Breast epithelium (tissue), 4 donors: ENCODE results near the gene WNT8A. TPM values are rescaled to one million over a fixed set of nuclear protein-coding genes. Genes with fewer than 3 reads are reported as not detected.

Experiments
- DNase-seq, 2 donors: peaks; one replicate each; pipeline ENCODE4 v3.0.0-alpha.2; 2019; ENCODE audit warnings: low spot score in 2 of 2
- H3K27ac ChIP-seq, 2 donors: fragments of 200-600 bp; sonication (generic) in 1 of 2; one replicate each; pipeline ENCODE4 v1.5.1; 2016 to 2019; ENCODE audit warnings: mild to moderate bottlenecking in 1 of 2
- H3K27me3 ChIP-seq, 2 donors: fragments of 200-600 bp; sonication (generic) in 1 of 2; one replicate each; pipeline versions ENCODE4 v1.5.1 to v1.6.0; 2017 to 2019; ENCODE audit warnings: control low read depth in 1 of 2, mild to moderate bottlenecking in 1 of 2
- H3K36me3 ChIP-seq: fragments of 200-600 bp; one replicate; pipeline ENCODE4 v1.5.1; 2019
- H3K4me1 ChIP-seq, 2 donors: fragments of 200-600 bp; sonication (generic); one replicate each; pipeline ENCODE4 v1.5.1; 2016 to 2019; ENCODE audit warnings: control low read depth in 1 of 2
- H3K4me3 ChIP-seq, 3 donors: fragments of 200-600 bp; sonication (generic); 1 replicate in 2 of 3; 2 replicates in 1 of 3; pipeline ENCODE4 v1.5.1; 2016 to 2019; ENCODE audit warnings: mild to moderate bottlenecking in 3 of 3, moderate library complexity in 2 of 3
- H3K9me3 ChIP-seq, 2 donors: fragments of 200-600 bp; sonication (generic) in 1 of 2; one replicate each; pipeline ENCODE4 v1.5.1; 2016 to 2019; ENCODE audit warnings: control low read depth in 1 of 2
- POLR2A ChIP-seq: fragments of 450-650 bp; IDR thresholded peaks from one replicate; pipeline ENCODE4 v1.6.1; 2016; ENCODE audit warnings: antibody characterized with exemption, mild to moderate bottlenecking, moderate library complexity
- POLR2AphosphoS5 ChIP-seq, 3 donors: sonication (generic); formaldehyde crosslinking; IDR thresholded peaks; one replicate each; pipeline ENCODE4 v1.6.1; 2017; ENCODE audit warnings: antibody characterized with exemption in 3 of 3
- intact Hi-C: fragments of 100-400 bp; cut with DNase I; formaldehyde crosslinking; loops from one replicate; pipeline ENCODE4 v1.15.1; 2023; ENCODE audit warnings: low total_unique reads
- total RNA-seq, 3 donors: library from RNA; depleted of rRNA; stranded (reverse); fragments of >200 nt; gene quantifications; one replicate each; pipeline ENCODE4 v1.1.0, GENCODE V29; 2016
- TF ChIP-seq, protein P1 (sequence below), 3 donors: fragments of 450-650 bp; IDR thresholded peaks; one replicate each; pipeline ENCODE4 v1.5.1; 2016 to 2017; ENCODE audit warnings: antibody characterized with exemption in 3 of 3, mild to moderate bottlenecking in 3 of 3, moderate library complexity in 3 of 3

WNT8A gene
- total RNA-seq, 3 donors from 2014 or later: not detected

DNA sequence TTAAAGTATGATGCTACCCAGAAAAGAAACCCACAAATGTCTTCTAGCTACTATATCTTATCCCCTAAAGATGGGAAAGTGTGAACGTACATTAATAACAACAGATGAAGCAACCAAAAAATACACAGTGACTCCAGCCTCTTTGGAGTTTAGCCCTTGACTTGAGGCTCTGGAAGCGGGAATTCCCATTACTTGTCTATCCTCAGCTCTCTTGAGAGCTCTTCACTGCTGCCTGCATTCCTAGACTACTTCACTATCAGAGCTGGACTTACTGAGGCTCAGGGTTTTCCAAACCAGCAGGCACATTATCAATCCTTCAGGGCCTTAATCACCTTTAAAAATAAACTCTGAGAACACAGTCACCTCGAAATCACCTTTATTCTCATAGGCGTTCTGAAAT, 56.4 kb downstream of the WNT8A start:
- no peak overlapping the region for H3K4me3 ChIP-seq
- H3K4me1 ChIP-seq: no peaks in the 10 kb centered on the region
- H3K27me3 ChIP-seq: no peaks in the 10 kb centered on the region
- no peaks in the 10 kb centered on the region for H3K9me3 ChIP-seq
- TF ChIP-seq POLR2A (no peak), POLR2AphosphoS5 (IDR thresholded peaks at IDR 0.05) (no peak)
- TF ChIP-seq, protein P1, sequence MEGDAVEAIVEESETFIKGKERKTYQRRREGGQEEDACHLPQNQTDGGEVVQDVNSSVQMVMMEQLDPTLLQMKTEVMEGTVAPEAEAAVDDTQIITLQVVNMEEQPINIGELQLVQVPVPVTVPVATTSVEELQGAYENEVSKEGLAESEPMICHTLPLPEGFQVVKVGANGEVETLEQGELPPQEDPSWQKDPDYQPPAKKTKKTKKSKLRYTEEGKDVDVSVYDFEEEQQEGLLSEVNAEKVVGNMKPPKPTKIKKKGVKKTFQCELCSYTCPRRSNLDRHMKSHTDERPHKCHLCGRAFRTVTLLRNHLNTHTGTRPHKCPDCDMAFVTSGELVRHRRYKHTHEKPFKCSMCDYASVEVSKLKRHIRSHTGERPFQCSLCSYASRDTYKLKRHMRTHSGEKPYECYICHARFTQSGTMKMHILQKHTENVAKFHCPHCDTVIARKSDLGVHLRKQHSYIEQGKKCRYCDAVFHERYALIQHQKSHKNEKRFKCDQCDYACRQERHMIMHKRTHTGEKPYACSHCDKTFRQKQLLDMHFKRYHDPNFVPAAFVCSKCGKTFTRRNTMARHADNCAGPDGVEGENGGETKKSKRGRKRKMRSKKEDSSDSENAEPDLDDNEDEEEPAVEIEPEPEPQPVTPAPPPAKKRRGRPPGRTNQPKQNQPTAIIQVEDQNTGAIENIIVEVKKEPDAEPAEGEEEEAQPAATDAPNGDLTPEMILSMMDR (IDR thresholded peaks at IDR 0.05): no peak
- DNase-seq: no peak
- intact Hi-C loops: no loop called here
- H3K36me3 ChIP-seq: no peaks in the 10 kb centered on the region
- no peak overlapping the region for H3K27ac ChIP-seq

Other genes with a start within 250 kb of the WNT8A start
- 10 to 100 TPM in 1 of 3 donors, 1 to 10 TPM in 2; 2.3 to 11.0 (median 4.7) TPM for gene MYOT, start 216.2 kb upstream of the WNT8A start, total RNA-seq
- gene PKD2L2, start 194.6 kb upstream of the WNT8A start, total RNA-seq: under 1 TPM in 1 of 3 donors, not detected in 2; 0.64 TPM
- gene FAM13B, start 51.0 kb upstream of the WNT8A start, total RNA-seq: 10 to 100 TPM; 42.7 to 55.8 (median 52.4) TPM
- gene NME5, start 55.4 kb downstream of the WNT8A start, total RNA-seq: 1 to 10 TPM; 1.9 to 3.9 (median 2.5) TPM
- gene BRD8, start 94.6 kb downstream of the WNT8A start, total RNA-seq: 10 to 100 TPM; 28.6 to 90.4 (median 69.5) TPM
- 1 to 10 TPM in 1 of 3 donors, under 1 TPM in 1, not detected in 1; 0.29 to 2.1 TPM for gene KIF20A, start 95.1 kb downstream of the WNT8A start, total RNA-seq
- 10 to 100 TPM; 15.0 to 31.3 (median 22.0) TPM for gene CDC23, start 129.3 kb downstream of the WNT8A start, total RNA-seq
- not detected for gene GFRA3, start 190.6 kb downstream of the WNT8A start, total RNA-seq
- gene CDC25C, start 247.8 kb downstream of the WNT8A start, total RNA-seq: under 1 TPM in 1 of 3 donors, not detected in 2; 0.64 TPM